Stimulated activated CD8-positive, alpha-beta memory T cell treated with anti-CD3 and anti-CD28 coated beads, Interleukin-15, amount 100 ng/mL, for 24 hours (primary cell): ENCODE measurements around the gene ATP2A2.
"Not testable (repeated sequence)": the region's sequence is repeated elsewhere in the genome, so short reads cannot be mapped to it uniquely, and the experiment has no call there.

Source experiments
- DNase-seq: peaks from one replicate; pipeline ENCODE4 v3.0.0-alpha.2; 2020; ENCODE audit warnings: low read depth

ATP2A2 gene

GRCh38 chr12:110301065-110301806, 20.2 kb downstream of the ATP2A2 start:
- no peak for DNase-seq

GRCh38 chr12:110304061-110304551, 23.1 kb downstream of the ATP2A2 start:
- no peak for DNase-seq

GRCh38 chr12:110307372-110307771, 26.3 kb downstream of the ATP2A2 start:
- no peak for DNase-seq

- no peak for DNase-seq
Observed at GRCh38 chr12:110310763-110311162, 29.7 kb downstream of the ATP2A2 start.

- DNase-seq = no peak
Observed at GRCh38 chr12:110311903-110312302, 30.9 kb downstream of the ATP2A2 start.

- DNase-seq = no peak
Observed at GRCh38 chr12:110312581-110313360, 31.7 kb downstream of the ATP2A2 start.

GRCh38 chr12:110314308-110314707, 33.3 kb downstream of the ATP2A2 start:
- DNase-seq = no peak

- no peak for DNase-seq
Observed at GRCh38 chr12:110316861-110317260, 35.8 kb downstream of the ATP2A2 start.

GRCh38 chr12:110317911-110318310, 36.9 kb downstream of the ATP2A2 start:
- DNase-seq = no peak

GRCh38 chr12:110320550-110320949, 39.5 kb downstream of the ATP2A2 start:
- no peak for DNase-seq

GRCh38 chr12:110329710-110330109, 48.7 kb downstream of the ATP2A2 start:
- DNase-seq = no peak

- no peak for DNase-seq
Observed at GRCh38 chr12:110330124-110330523, 49.1 kb downstream of the ATP2A2 start.

GRCh38 chr12:110330544-110330943, 49.5 kb downstream of the ATP2A2 start:
- no peak for DNase-seq

- DNase-seq = no peak
Observed at GRCh38 chr12:110333201-110333600, 52.2 kb downstream of the ATP2A2 start.

GRCh38 chr12:110335481-110336045, 54.5 kb downstream of the ATP2A2 start:
- DNase-seq = no peak

GRCh38 chr12:110337912-110338710, 57.1 kb downstream of the ATP2A2 start:
- DNase-seq = no peak

GRCh38 chr12:110338754-110339153, 57.7 kb downstream of the ATP2A2 start:
- no peak for DNase-seq

GRCh38 chr12:110339184-110339952, 58.3 kb downstream of the ATP2A2 start:
- no peak for DNase-seq

- not testable (repeated sequence) for DNase-seq
Observed at GRCh38 chr12:110340261-110340660, 59.2 kb downstream of the ATP2A2 start.

GRCh38 chr12:110340706-110341105, 59.7 kb downstream of the ATP2A2 start:
- no peak for DNase-seq

GRCh38 chr12:110342157-110342556, 61.1 kb downstream of the ATP2A2 start:
- DNase-seq = no peak
